DND-41 (cell line): ENCODE results near the gene SMIM5.

Experiments
- ATAC-seq: fragments of 200-7000 bp; cut with Tn5 transposase; 3 replicates; pipeline ENCODE4 v1.9.1; 2021; ENCODE audit warnings: low read depth; ENCODE audit not compliant: insufficient read depth
- DNase-seq: peaks from one replicate; pipeline ENCODE4 v3.0.0-alpha.2; 2020
- H2AFZ ChIP-seq: 2 replicates; pipeline ENCODE4 v1.6.0; 2012; ENCODE audit warnings: low read depth, low read length
- H3K27ac ChIP-seq: 2 replicates; pipeline ENCODE4 v1.5.1; 2012; ENCODE audit warnings: low read length, inconsistent platforms
- H3K27me3 ChIP-seq: fragments of 200-600 bp; sonication (generic); 2 replicates; pipeline ENCODE4 v1.6.0; 2012; ENCODE audit warnings: low read length, mild to moderate bottlenecking, inconsistent platforms; ENCODE audit not compliant: insufficient read depth, poor library complexity
- H3K36me3 ChIP-seq: 2 replicates; pipeline ENCODE4 v1.5.1; 2012; ENCODE audit warnings: low read length, inconsistent platforms; ENCODE audit not compliant: insufficient read depth
- H3K4me1 ChIP-seq: 2 replicates; pipeline ENCODE4 v1.5.1; 2012; ENCODE audit warnings: mild to moderate bottlenecking, low read length; ENCODE audit not compliant: insufficient read depth
- H3K4me2 ChIP-seq: 2 replicates; pipeline ENCODE4 v1.6.0; 2012; ENCODE audit warnings: mild to moderate bottlenecking, moderate library complexity, low read length, inconsistent platforms; ENCODE audit not compliant: insufficient read depth
- H3K4me3 ChIP-seq, 2 experiments: fragments of 200-600 bp in 1 of 2; shearing (Covaris generic) in 1 of 2; 2 replicates each; pipeline ENCODE4 v1.5.1; 2012 to 2016; ENCODE audit warnings: inconsistent platforms in 2 of 2, low read length in 2 of 2, mild to moderate bottlenecking in 2 of 2, low read depth in 1 of 2, moderate library complexity in 1 of 2
- H3K79me2 ChIP-seq: 2 replicates; pipeline ENCODE4 v1.6.0; 2012; ENCODE audit warnings: low read length, inconsistent platforms; ENCODE audit not compliant: insufficient read depth
- H3K9ac ChIP-seq: 2 replicates; pipeline ENCODE4 v1.6.0; 2012; ENCODE audit warnings: low read depth, mild to moderate bottlenecking, inconsistent platforms, low read length, moderate library complexity
- H3K9me3 ChIP-seq: 2 replicates; pipeline ENCODE4 v1.5.1; 2012; ENCODE audit warnings: low read length, moderate library complexity, mild to moderate bottlenecking, inconsistent platforms; ENCODE audit not compliant: insufficient read depth, severe bottlenecking
- H4K20me1 ChIP-seq: 2 replicates; pipeline ENCODE4 v1.6.0; 2012; ENCODE audit warnings: low read length; ENCODE audit not compliant: insufficient read depth
- CTCF ChIP-seq: IDR thresholded peaks from 2 replicates; pipeline ENCODE4 v1.5.1; 2012; ENCODE audit warnings: borderline replicate concordance, low read length, moderate library complexity, mild to moderate bottlenecking; ENCODE audit not compliant: poor library complexity, severe bottlenecking; ENCODE audit errors: extremely low read depth
- EZH2 ChIP-seq: IDR thresholded peaks from 3 replicates; pipeline ENCODE4 v1.6.1; 2012; ENCODE audit warnings: borderline replicate concordance, low read depth, mild to moderate bottlenecking, moderate library complexity, low read length, inconsistent platforms; ENCODE audit not compliant: severe bottlenecking

The SMIM5 gene

DNA sequence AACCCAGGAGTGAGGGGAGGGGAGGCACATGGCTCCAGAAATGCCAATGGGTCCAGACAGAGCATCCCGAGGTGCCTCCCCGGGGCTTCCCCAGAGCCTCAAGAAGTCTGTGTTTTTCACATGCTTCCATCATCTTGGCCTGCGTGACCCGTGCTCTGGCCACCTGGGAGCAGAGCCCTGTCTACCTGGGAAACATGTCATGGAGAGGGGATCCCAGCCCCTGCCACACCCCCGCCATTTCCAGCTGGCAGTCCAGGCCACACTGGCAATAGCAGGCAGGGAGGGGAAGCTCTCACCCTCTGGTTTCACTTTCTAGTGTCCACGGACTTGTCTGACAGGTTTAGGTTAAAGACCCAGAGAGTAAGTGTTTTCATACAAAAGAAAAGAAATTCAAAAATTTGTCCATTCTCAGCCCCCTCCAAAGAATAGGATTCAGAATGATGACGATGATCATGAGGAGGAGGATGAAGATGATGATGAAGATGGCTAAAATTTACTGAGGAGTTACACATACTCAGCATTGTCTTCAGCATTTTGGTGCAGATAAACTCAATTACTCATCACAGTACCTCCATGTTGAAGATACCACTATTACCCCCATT lies 9.0 kb downstream of the SMIM5 start:
- H3K9me3 ChIP-seq, result no peaks in the 10 kb centered on the region
- no peak for DNase-seq
- ATAC-seq, result no peak
- H2AFZ ChIP-seq, result no peak overlapping the region
- no peaks in the 10 kb centered on the region for H3K4me1 ChIP-seq
- no peaks in the 10 kb centered on the region for H3K27me3 ChIP-seq
- H3K9ac ChIP-seq, result no peak overlapping the region
- no peaks in the 10 kb centered on the region; the same call in 1 of the 2 replicates for H4K20me1 ChIP-seq
- H3K36me3 ChIP-seq, result peaks cover 5% of the 10 kb centered on the region; the same call in 1 of the 2 replicates
- H3K4me3 ChIP-seq, result no peak overlapping the region
- H3K27ac ChIP-seq, result no peak overlapping the region
- TF ChIP-seq EZH2 (no peak), CTCF (no peak)
- H3K79me2 ChIP-seq, result no peaks in the 10 kb centered on the region
- H3K4me2 ChIP-seq, result no peak overlapping the region

- H3K4me1 ChIP-seq, result no peaks in the 10 kb centered on the region
- no peaks in the 10 kb centered on the region; the same call in 1 of the 2 replicates for H4K20me1 ChIP-seq
- DNase-seq (no peak), ATAC-seq (no peak)
- H3K27ac ChIP-seq, result no peak overlapping the region
- no peak overlapping the region for H2AFZ ChIP-seq
- H3K36me3 ChIP-seq, result peaks cover 5% of the 10 kb centered on the region; the same call in 1 of the 2 replicates
- no peaks in the 10 kb centered on the region for H3K9me3 ChIP-seq
- H3K9ac ChIP-seq, result no peak overlapping the region
- no peaks in the 10 kb centered on the region for H3K27me3 ChIP-seq
- H3K4me2 ChIP-seq, result no peak overlapping the region
- no peaks in the 10 kb centered on the region for H3K79me2 ChIP-seq
- TF ChIP-seq EZH2 (no peak), CTCF (no peak)
- H3K4me3 ChIP-seq, result no peak overlapping the region
These were observed 9.8 kb downstream of the SMIM5 start for GRCh38 chr17:75642784-75643642.

DNA sequence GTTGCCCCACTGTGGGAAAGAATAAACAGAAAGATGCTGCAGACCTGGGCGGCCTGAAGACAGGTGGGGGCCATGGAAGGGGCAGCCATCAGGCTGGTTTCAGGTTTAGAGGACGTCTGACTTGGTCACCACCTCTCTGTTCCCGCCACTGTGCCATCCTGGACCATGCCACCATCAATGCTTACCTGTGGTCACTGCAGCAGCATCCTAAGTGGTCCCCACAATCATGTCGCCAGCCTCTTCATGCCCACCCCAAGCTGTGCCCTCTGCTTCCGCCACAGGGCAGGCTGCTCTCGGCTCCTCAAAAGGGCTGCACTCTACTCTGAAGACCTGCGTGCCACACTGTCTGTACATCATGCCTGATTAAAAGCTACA lies 10.4 kb downstream of the SMIM5 start:
- H3K9ac ChIP-seq, result no peak overlapping the region
- H3K4me3 ChIP-seq, result no peak overlapping the region
- TF ChIP-seq EZH2, result no peak
- H3K36me3 ChIP-seq, result peaks cover 5% of the 10 kb centered on the region; the same call in 1 of the 2 replicates
- H3K79me2 ChIP-seq, result no peaks in the 10 kb centered on the region
- H3K4me2 ChIP-seq, result no peak overlapping the region
- H3K27me3 ChIP-seq, result no peaks in the 10 kb centered on the region
- H2AFZ ChIP-seq, result no peak overlapping the region
- no peak overlapping the region for H3K27ac ChIP-seq
- ATAC-seq, result no peak
- H3K9me3 ChIP-seq, result no peaks in the 10 kb centered on the region
- H4K20me1 ChIP-seq, result no peaks in the 10 kb centered on the region; the same call in 1 of the 2 replicates
- no peak for DNase-seq
- no peaks in the 10 kb centered on the region for H3K4me1 ChIP-seq

- DNase-seq (no peak), ATAC-seq (no peak)
- Histone ChIP-seq H3K9me3 (no peaks in the 10 kb centered on the region), H3K4me1 (no peaks in the 10 kb centered on the region), H3K36me3 (peaks cover 17% of the 10 kb centered on the region), H3K4me2 (no peak overlapping the region), H3K79me2 (no peaks in the 10 kb centered on the region), H3K4me3 (no peak overlapping the region), H4K20me1 (no peaks in the 10 kb centered on the region), H3K27me3 (no peaks in the 10 kb centered on the region), H3K27ac (no peak overlapping the region), H3K9ac (no peak overlapping the region), H2AFZ (no peak overlapping the region)
- TF ChIP-seq EZH2 (no peak), CTCF (no peak)
These were observed 12.3 kb downstream of the SMIM5 start for GRCh38 chr17:75645501-75645888.
